ENCODE data around the gene SETX.

The SETX gene

DNA sequence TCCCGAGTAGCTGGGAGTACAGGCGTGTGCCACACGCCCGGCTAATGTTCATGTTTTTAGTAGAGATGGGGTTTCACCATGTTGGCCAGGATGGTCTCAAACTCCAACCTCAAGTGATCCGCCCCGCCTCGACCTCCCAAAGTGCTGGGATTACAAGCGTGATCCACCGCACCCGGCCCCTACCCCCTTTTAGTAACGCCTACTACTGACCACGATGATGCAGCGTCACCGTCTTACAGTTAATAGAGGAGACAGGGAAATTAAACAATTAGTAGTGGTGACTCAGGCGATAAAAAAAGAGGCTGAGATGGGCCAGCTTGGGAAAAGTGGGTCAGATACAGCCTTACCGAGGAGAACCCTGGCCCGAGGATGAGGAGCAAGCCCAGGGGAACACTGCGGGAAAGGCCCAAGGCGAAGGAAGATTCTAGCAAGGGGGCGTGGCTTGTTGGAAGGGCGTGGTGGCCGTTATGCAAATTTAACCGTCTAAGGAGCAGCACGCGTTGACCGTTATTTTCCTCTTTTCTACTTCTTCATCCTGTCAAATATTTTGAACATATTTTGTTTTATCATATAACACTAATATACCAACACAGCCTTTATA, 1.6 kb upstream of the SETX start:
- in situ Hi-C loops (cut with MboI; ENCODE audit: low sequenced_read_pairs) = no loop called here

DNA sequence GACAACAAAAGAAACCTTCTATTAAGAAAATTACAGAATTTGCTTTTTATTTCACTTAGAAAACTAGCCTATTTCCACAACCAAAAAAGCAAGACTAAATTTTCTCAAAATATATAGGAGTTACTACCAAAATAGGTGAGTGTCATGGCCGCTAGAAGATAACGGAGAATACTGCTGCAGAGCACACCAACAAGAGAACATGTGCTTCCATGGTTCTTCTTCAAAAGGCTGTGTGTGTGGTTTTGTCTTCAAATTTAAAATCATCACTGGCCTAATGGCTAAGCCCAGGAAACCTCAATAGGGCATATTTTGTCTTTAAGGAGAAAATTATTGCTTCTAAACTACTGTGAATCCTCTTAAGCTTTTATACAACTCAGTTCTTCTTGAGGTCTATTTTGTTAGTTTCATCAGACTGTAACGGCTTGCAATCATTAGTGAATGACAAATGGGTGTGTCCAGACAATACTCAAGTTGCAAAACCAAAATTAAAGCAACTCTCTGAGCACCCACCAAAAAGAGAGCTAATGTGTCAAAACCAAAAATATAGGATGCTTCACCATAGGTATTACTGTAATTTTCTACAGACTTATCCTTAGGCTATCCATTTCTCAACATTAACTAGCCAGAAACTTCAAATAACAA, 3.3 kb downstream of the SETX start:
- in situ Hi-C loops (cut with MboI; ENCODE audit: low sequenced_read_pairs) = no loop called here

DNA sequence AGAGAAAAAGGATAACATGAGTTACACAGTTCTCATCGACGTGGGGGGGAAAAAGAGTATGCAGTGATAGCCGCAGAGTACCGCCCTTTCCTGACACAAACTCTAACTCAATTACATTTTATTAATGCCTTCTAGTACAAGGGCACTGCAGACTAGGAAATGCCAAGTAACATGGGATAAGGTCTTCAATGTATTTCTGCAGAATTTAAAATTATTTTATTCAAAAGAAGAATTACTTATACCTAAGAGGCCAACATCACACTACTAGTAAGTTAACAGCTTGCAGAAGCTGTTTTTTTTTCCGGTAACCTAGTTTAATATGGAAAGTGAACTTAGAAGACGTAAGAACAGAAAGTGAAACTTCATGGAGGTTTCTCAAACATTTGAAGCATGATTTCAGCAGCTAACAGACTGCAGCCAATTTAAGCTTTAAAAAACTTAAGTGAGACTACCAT, 3.9 kb downstream of the SETX start:
- in situ Hi-C loops (cut with MboI; ENCODE audit: low sequenced_read_pairs) = no loop called here

GRCh38 chr9:132348676-132349075, 6.1 kb downstream of the SETX start:
- in situ Hi-C loops (cut with MboI; ENCODE audit: low sequenced_read_pairs) = loop anchor here (25.0 kb wide), 1 partner anchor 1211 kb away; the partner anchor contains the start of gene NUP214

- in situ Hi-C loops (cut with MboI; ENCODE audit: low sequenced_read_pairs) = loop anchor here (25.0 kb wide), 1 partner anchor 1209 kb away; the partner anchor contains the start of gene NUP214
Observed at GRCh38 chr9:132346177-132346576, 8.6 kb downstream of the SETX start.

GRCh38 chr9:132341177-132341840, 13.5 kb downstream of the SETX start:
- in situ Hi-C loops (cut with MboI; ENCODE audit: low sequenced_read_pairs) = loop anchor here (25.0 kb wide), 1 partner anchor 1204 kb away; the partner anchor contains the start of gene NUP214

GRCh38 chr9:132334364-132334763, 20.4 kb downstream of the SETX start:
- in situ Hi-C loops (cut with MboI; ENCODE audit: low sequenced_read_pairs) = loop anchor here (25.0 kb wide), 1 partner anchor 1197 kb away; the partner anchor contains the start of gene NUP214

- in situ Hi-C loops (cut with MboI; ENCODE audit: low sequenced_read_pairs) = loop anchor here (25.0 kb wide), 1 partner anchor 1196 kb away; the partner anchor contains the start of gene NUP214
Observed at GRCh38 chr9:132333556-132333955, 21.2 kb downstream of the SETX start.

DNA sequence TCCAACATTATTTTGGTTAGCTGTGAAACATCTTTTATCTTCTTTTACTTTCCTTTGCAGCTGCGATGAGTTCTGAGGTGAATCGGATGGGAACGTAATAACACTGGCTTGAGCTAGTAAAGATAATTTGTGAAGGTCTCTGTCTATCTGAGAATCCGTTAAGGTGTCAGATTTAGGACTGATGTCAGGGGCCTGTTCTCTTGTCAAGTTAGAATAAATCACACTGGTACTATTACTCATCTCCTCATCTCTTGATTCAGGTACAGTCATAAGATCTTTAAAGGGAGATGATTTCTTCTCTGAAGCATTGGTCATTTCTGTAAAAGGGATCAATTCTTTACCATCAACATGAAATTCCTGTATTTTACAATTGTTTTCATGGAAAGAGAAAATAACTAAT, 26.2 kb downstream of the SETX start:
- in situ Hi-C loops (cut with MboI; ENCODE audit: low sequenced_read_pairs) = loop anchor here (25.0 kb wide), 1 partner anchor 1191 kb away; the partner anchor contains the start of gene NUP214

DNA sequence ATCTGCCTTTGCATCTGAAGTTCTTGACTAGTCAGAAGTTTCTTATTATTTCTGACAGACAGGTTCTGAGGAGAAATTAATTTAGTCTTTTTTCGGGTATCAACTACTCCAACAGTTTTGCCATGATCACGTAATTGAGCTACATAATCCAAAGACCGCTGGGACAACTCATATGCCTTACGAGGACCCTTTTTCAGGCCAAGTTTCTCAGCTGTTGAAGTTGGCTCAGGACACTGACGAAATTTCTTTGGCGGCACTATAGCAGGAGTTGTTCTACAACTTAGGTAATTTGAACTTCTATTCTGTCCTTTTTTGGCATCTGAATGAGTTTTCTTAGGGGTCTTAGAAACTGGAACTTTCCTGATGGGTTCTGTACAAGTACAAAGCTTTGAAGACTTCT, 27.2 kb downstream of the SETX start:
- in situ Hi-C loops (cut with MboI; ENCODE audit: low sequenced_read_pairs) = loop anchor here (25.0 kb wide), 1 partner anchor 1190 kb away; the partner anchor contains the start of gene NUP214

DNA sequence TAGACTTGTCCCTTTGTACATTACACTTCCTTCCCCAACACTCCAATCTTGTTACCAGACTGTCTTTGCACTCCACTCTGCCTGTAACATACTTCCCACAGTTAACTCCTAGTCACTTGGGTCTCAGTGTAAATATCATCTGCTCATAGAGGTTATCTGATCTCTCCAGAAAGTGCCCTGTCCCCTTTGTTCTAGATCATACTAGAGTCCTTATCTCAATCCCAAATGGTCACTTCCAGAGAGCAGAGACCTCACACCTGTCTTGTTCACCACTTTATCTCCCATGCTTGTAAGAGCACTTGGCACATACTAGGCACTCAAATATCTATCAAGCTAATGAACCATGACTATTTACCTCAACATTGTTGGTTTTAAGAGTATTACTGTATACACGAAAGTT, 30.4 kb downstream of the SETX start:
- in situ Hi-C loops (cut with MboI; ENCODE audit: low sequenced_read_pairs) = no loop called here

GRCh38 chr9:132319421-132320110, 35.2 kb downstream of the SETX start:
- in situ Hi-C loops (cut with MboI; ENCODE audit: low sequenced_read_pairs) = no loop called here

- in situ Hi-C loops (cut with MboI; ENCODE audit: low sequenced_read_pairs) = no loop called here
Observed at GRCh38 chr9:132312873-132313272, 41.9 kb downstream of the SETX start.

- in situ Hi-C loops (cut with MboI; ENCODE audit: low sequenced_read_pairs) = no loop called here
Observed at GRCh38 chr9:132312426-132312825, 42.4 kb downstream of the SETX start.

DNA sequence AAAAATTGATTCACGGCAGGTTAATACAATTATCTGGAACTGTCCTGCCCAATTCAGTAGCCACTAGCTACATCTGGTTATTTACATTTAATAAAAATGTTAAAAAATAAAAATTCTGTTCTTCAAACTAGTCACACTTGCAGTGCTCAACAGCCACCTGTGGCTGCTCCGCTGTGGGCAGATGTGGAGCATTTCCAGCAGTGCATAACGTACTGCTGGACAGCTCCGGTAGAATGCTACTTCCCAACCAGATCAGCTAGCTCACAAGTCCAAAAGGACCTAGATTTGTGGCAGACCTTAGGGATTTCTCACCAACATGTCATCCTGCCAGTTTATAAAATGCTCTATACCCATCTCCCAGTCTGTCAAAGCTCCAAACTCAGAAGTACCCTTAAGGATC, 42.8 kb downstream of the SETX start:
- in situ Hi-C loops (cut with MboI; ENCODE audit: low sequenced_read_pairs) = no loop called here

DNA sequence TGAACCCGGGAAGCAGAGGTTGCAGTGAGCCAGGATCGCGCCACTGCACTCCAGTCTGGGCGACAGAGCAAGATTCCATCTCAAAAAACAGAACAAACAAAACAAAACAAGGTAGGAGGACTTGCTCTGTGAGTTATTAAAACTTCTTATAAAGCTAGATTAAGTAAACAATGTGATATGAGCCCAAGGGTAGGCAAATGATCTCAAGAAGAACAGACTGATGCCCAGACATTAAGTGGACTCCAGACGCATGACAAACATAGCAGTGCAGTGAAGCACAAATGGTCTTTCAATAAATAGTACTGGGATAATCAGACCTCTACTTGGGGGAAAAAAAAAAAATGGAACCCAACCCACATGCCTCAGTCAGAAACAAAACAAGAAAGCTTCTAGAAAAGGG, 45.7 kb downstream of the SETX start:
- in situ Hi-C loops (cut with MboI; ENCODE audit: low sequenced_read_pairs) = no loop called here

GRCh38 chr9:132301521-132301920, 53.3 kb downstream of the SETX start:
- in situ Hi-C loops (cut with MboI; ENCODE audit: low sequenced_read_pairs) = no loop called here

DNA sequence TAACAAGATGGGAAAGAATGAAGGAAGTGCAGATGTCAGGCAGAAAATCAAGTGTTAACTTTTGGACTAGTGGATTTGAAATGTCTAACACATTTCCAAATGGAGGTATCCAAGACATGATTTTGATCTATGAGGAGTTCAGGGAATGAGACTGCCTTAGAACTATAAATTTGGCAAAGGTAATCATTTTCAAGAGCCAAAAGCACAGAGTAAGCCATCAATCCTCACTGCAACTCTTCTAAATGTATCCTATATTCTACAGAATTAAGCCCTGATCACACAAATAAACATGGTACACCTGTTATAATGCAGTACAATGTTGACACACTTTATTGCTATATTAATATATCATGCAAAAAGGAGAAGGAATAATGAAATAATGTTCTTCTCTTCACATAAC, 55.6 kb downstream of the SETX start:
- in situ Hi-C loops (cut with MboI; ENCODE audit: low sequenced_read_pairs) = no loop called here

GRCh38 chr9:132295181-132295580, 59.6 kb downstream of the SETX start:
- in situ Hi-C loops (cut with MboI; ENCODE audit: low sequenced_read_pairs) = no loop called here

GRCh38 chr9:132293145-132293721, 61.6 kb downstream of the SETX start:
- in situ Hi-C loops (cut with MboI; ENCODE audit: low sequenced_read_pairs) = no loop called here

DNA sequence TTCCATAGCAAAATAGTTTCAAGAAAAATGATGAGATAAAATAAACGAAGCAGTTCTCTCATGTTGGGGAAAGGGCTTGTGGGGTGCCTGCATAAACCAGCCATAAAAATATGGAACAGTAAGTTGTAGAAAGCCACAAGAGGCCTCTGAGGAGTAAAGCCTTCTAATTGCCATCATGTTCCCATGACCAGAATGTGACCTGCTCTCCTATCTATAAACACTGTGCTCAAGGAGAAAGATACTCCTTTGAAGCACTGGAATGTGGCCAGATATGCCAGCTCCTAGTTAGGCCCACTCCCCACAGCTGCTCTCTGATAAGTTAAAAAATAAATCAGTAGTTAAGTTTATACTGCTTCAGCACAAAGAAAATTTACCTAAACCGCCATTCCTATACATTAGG, 65.8 kb downstream of the SETX start:
- in situ Hi-C loops (cut with MboI; ENCODE audit: low sequenced_read_pairs) = no loop called here

Data from HL-60/S4 treated with phorbol 12-myristate 13-acetate at 8.2 ng/mL for 4 days and 3 days (cell line).